Neural progenitor cell (in vitro differentiated cells): ENCODE data around the gene FAM98B. TPM values are rescaled to one million over a fixed set of nuclear protein-coding genes. Genes with fewer than 3 reads are reported as not detected.
"Not testable (repeated sequence)": the region's sequence is repeated elsewhere in the genome, so short reads cannot be mapped to it uniquely, and the experiment has no call there.

ENCODE experiments used
- DNase-seq: peaks from one replicate; pipeline ENCODE4 v3.0.0-alpha.2; 2016; ENCODE audit warnings: low spot score
- H2AFZ ChIP-seq: fragments of 200-600 bp; sonication (generic); replicated peaks from 2 replicates; pipeline ENCODE4 v1.6.1; 2016; ENCODE audit warnings: antibody characterized with exemption
- H3F3A ChIP-seq: fragments of 200-600 bp; sonication (generic); 2 replicates; pipeline ENCODE4 v1.6.1; 2016; ENCODE audit warnings: antibody characterized with exemption, low read depth
- H3K27ac ChIP-seq: fragments of 200-600 bp; sonication (generic); 2 replicates; pipeline ENCODE4 v1.5.1; 2016; ENCODE audit warnings: mild to moderate bottlenecking
- H3K27me3 ChIP-seq: fragments of 200-600 bp; sonication (generic); 2 replicates; pipeline ENCODE4 v1.6.1; 2016; ENCODE audit warnings: mild to moderate bottlenecking, moderate library complexity
- H3K36me3 ChIP-seq: fragments of 200-600 bp; sonication (generic); 2 replicates; pipeline ENCODE4 v1.5.1; 2016
- H3K4me1 ChIP-seq: fragments of 200-600 bp; sonication (generic); 2 replicates; pipeline ENCODE4 v1.6.1; 2016; ENCODE audit warnings: mixed run types
- H3K4me2 ChIP-seq: fragments of 200-600 bp; sonication (generic); 2 replicates; pipeline ENCODE4 v1.6.1; 2016
- H3K4me3 ChIP-seq: fragments of 200-600 bp; sonication (generic); 2 replicates; pipeline ENCODE4 v1.5.1; 2016
- H3K79me2 ChIP-seq: fragments of 200-600 bp; sonication (generic); 2 replicates; pipeline ENCODE4 v1.6.1; 2016; ENCODE audit warnings: low read depth
- H3K9ac ChIP-seq: fragments of 200-600 bp; sonication (generic); 2 replicates; pipeline ENCODE4 v1.6.1; 2016
- H3K9me3 ChIP-seq: fragments of 200-600 bp; sonication (generic); 2 replicates; pipeline ENCODE4 v1.5.1; 2016; ENCODE audit warnings: low read depth
- H4K20me1 ChIP-seq: fragments of 200-600 bp; sonication (generic); 2 replicates; pipeline ENCODE4 v1.6.1; 2016; ENCODE audit warnings: low read depth
- H3K27ac Mint-ChIP-seq: 3 replicates; pipeline ENCODE4 v1.8.0; 2021; ENCODE audit warnings: mixed read lengths
- H3K27me3 Mint-ChIP-seq: 2 replicates; pipeline ENCODE4 v1.8.0; 2022; ENCODE audit warnings: low read depth, mild to moderate bottlenecking, inconsistent platforms, moderate library complexity, mixed read lengths; ENCODE audit not compliant: insufficient read depth
- H3K36me3 Mint-ChIP-seq: 3 replicates; pipeline ENCODE4 v1.8.0; 2021; ENCODE audit warnings: mixed read lengths
- H3K4me1 Mint-ChIP-seq: 3 replicates; pipeline ENCODE4 v1.8.0; 2021; ENCODE audit warnings: mixed read lengths
- H3K4me3 Mint-ChIP-seq: 3 replicates; pipeline ENCODE4 v1.8.0; 2021; ENCODE audit warnings: mild to moderate bottlenecking, moderate library complexity, mixed read lengths
- H3K9me3 Mint-ChIP-seq: 3 replicates; pipeline ENCODE4 v1.8.0; 2020; ENCODE audit warnings: mixed read lengths
- CTCF ChIP-seq: fragments of 200-600 bp; sonication (generic); IDR thresholded peaks from 2 replicates; pipeline ENCODE4 v1.5.1; 2017; ENCODE audit warnings: antibody characterized with exemption, mild to moderate bottlenecking
- EZH2 ChIP-seq: fragments of 200-600 bp; sonication (generic); IDR thresholded peaks from 2 replicates; pipeline ENCODE4 v1.6.1; 2017; ENCODE audit warnings: antibody characterized with exemption, mild to moderate bottlenecking, moderate library complexity
- EZH2phosphoT487 ChIP-seq: fragments of 200-600 bp; sonication (generic); IDR thresholded peaks from 2 replicates; pipeline ENCODE4 v1.6.1; 2017; ENCODE audit warnings: antibody characterized with exemption
- total RNA-seq: library from RNA; depleted of rRNA; stranded (reverse); fragments of >200 nt; gene quantifications from 2 replicates; pipeline ENCODE4 v1.2.3, GENCODE V29; 2015; ENCODE audit warnings: low replicate concordance

Gene FAM98B
- total RNA-seq, 1 donor from 2014 or later, result 31.4 TPM

- no peak overlapping the region for H2AFZ ChIP-seq
- H3K27ac ChIP-seq, result no peak overlapping the region
- no peaks in the 10 kb centered on the region for H3K79me2 ChIP-seq
- H3K4me3 ChIP-seq, result no peak overlapping the region
- Mint-ChIP-seq H3K27ac (no peak overlapping the region), H3K27me3 (no peaks in the 10 kb centered on the region), H3K9me3 (no peaks in the 10 kb centered on the region), H3K4me1 (no peaks in the 10 kb centered on the region), H3K36me3 (no peaks in the 10 kb centered on the region), H3K4me3 (no peak overlapping the region)
- no peaks in the 10 kb centered on the region for H3K36me3 ChIP-seq
- no peaks in the 10 kb centered on the region for H3K4me1 ChIP-seq
- no peak for DNase-seq
- no peaks in the 10 kb centered on the region for H3F3A ChIP-seq
- TF ChIP-seq EZH2 (no peak), EZH2phosphoT487 (no peak), CTCF (no peak)
- no peaks in the 10 kb centered on the region for H3K27me3 ChIP-seq
- no peaks in the 10 kb centered on the region for H3K9me3 ChIP-seq
- no peak overlapping the region for H3K9ac ChIP-seq
- H3K4me2 ChIP-seq, result no peak overlapping the region
- H4K20me1 ChIP-seq, result no peaks in the 10 kb centered on the region
Observed at GRCh38 chr15:38427380-38427779, 26.5 kb upstream of the FAM98B start.

DNA sequence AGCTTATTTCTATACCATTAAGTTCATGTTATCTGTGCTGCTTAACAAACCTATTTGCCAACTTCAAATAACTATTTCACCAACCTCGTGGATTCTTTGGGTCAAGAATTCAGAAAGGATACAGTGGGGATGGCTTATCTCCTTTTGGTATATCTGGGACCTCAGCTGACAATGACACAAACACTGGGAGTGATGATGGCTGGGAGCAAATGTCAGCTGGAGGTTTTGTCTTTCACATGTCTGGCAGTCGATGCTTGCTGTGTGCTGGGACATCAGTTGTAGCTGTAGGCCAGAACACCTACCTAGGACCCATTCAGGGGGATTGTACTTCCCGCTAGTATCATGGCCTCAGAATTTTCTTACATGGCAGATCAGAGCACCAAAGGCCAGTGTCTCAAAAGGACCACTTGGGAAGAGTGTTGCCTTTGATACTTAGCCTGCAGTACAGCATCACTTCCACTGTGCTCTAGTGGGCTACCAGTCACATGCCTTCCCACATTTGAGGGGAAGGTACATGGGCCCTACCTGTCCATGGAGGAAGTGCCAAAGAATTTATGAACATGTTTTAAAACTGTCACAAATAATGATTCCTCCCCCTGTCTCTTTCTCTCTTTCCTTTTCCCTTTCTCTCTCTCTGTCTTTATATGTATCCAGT is 23.7 kb upstream of the FAM98B start:
- H3F3A ChIP-seq, result no peaks in the 10 kb centered on the region

DNA sequence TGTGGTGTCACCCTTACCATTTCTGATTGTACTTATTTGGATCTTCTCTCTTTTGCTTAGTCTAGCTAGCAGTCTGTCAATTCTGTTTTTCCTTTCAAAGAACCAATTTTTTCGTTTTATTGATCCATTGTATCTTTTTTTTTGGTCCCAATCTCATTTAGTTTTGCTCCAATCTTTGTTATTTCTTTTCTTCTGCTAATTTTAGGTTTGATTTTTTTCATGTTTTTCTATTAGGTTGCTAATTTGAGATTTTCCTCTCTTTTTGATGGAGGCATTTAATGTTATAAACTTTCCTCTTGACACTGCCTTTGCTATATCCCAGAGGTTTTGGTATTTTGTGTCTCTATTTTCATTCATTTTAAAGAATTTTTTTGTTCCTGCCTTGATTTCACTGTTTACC is 16.9 kb upstream of the FAM98B start:
- H3K27me3 ChIP-seq, result peaks cover 21% of the 10 kb centered on the region
- H3K9ac ChIP-seq, result no peak overlapping the region
- no peaks in the 10 kb centered on the region for H3K4me1 ChIP-seq
- DNase-seq, result no peak
- H3K4me1 Mint-ChIP-seq, result peaks cover 3% of the 10 kb centered on the region
- no peaks in the 10 kb centered on the region for H3K36me3 Mint-ChIP-seq
- H2AFZ ChIP-seq, result no peak overlapping the region
- H3K36me3 ChIP-seq, result no peaks in the 10 kb centered on the region
- no peak overlapping the region for H3K27ac ChIP-seq
- no peaks in the 10 kb centered on the region for H3K79me2 ChIP-seq
- no peak overlapping the region for H3K4me2 ChIP-seq
- H3K27ac Mint-ChIP-seq, result no peak overlapping the region
- no peak overlapping the region for H3K4me3 ChIP-seq
- H3K9me3 Mint-ChIP-seq, result peaks cover 8% of the 10 kb centered on the region
- no peaks in the 10 kb centered on the region for H3F3A ChIP-seq
- no peaks in the 10 kb centered on the region for H3K27me3 Mint-ChIP-seq
- no peaks in the 10 kb centered on the region for H4K20me1 ChIP-seq
- H3K4me3 Mint-ChIP-seq, result no peak overlapping the region
- H3K9me3 ChIP-seq, result no peaks in the 10 kb centered on the region
- TF ChIP-seq EZH2, result no peak
- TF ChIP-seq EZH2phosphoT487, result no peak

More for the DNA sequence above, 23.7 kb upstream of the FAM98B start:
- Histone ChIP-seq H3K4me2 (no peak overlapping the region), H4K20me1 (no peaks in the 10 kb centered on the region), H2AFZ (no peak overlapping the region), H3K4me1 (no peaks in the 10 kb centered on the region), H3K27me3 (no peaks in the 10 kb centered on the region), H3K4me3 (no peak overlapping the region), H3K36me3 (no peaks in the 10 kb centered on the region), H3K79me2 (no peaks in the 10 kb centered on the region), H3K9ac (no peak overlapping the region), H3K9me3 (no peaks in the 10 kb centered on the region), H3K27ac (no peak overlapping the region)
- TF ChIP-seq EZH2 (no peak), EZH2phosphoT487 (no peak), CTCF (no peak)
- Mint-ChIP-seq H3K4me1 (no peaks in the 10 kb centered on the region), H3K9me3 (no peaks in the 10 kb centered on the region), H3K27ac (no peak overlapping the region), H3K4me3 (no peak overlapping the region), H3K27me3 (no peaks in the 10 kb centered on the region), H3K36me3 (no peaks in the 10 kb centered on the region)
- no peak for DNase-seq

DNA sequence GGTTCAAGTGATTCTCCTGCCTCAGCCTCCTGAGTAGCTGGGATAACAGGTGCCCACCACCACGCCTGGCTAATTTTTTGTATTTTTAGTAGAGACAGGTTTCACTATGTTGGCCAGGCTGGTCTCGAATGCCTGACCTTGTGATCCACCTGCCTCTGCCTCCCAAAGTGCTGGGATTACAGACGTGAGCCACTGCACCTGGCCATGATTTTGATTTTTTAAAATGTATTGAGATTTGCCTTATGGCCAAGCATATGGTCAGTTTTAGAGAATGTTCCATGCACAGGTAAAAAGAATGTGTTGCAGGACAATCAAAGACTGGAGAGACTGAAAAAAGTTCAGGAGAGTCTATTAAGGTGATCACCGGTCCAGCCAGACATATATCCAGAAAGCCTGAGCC is 16.3 kb upstream of the FAM98B start:
- not testable (repeated sequence) for H2AFZ ChIP-seq, H3K27ac ChIP-seq, H3K9me3 Mint-ChIP-seq, H3K9ac ChIP-seq, H3F3A ChIP-seq, H3K9me3 ChIP-seq, H3K27me3 Mint-ChIP-seq, H3K36me3 ChIP-seq, H3K4me1 ChIP-seq, DNase-seq, H4K20me1 ChIP-seq, H3K4me3 ChIP-seq, H3K36me3 Mint-ChIP-seq, H3K4me3 Mint-ChIP-seq, H3K4me1 Mint-ChIP-seq, H3K27ac Mint-ChIP-seq, H3K79me2 ChIP-seq, H3K4me2 ChIP-seq
- H3K27me3 ChIP-seq, result peaks cover 21% of the 10 kb centered on the region
